Activated T-helper 9 cell treated with anti-CD3 and anti-CD28 coated beads, Interleukin-2, amount 50 U/mL, for 16 hours (primary cell): ENCODE results near the gene HACD1.
"Not testable (repeated sequence)": the region's sequence is repeated elsewhere in the genome, so short reads cannot be mapped to it uniquely, and the experiment has no call there.

Source experiments
- DNase-seq: peaks from one replicate; pipeline ENCODE4 v3.0.0-alpha.2; 2020; ENCODE audit warnings: low read depth

The HACD1 gene

GRCh38 chr10:17643339-17643754 is 26.2 kb upstream of the HACD1 start:
- no peak for DNase-seq

GRCh38 chr10:17640331-17640816 is 23.2 kb upstream of the HACD1 start:
- DNase-seq: no peak

GRCh38 chr10:17637869-17638268 is 20.7 kb upstream of the HACD1 start:
- DNase-seq: no peak

DNA sequence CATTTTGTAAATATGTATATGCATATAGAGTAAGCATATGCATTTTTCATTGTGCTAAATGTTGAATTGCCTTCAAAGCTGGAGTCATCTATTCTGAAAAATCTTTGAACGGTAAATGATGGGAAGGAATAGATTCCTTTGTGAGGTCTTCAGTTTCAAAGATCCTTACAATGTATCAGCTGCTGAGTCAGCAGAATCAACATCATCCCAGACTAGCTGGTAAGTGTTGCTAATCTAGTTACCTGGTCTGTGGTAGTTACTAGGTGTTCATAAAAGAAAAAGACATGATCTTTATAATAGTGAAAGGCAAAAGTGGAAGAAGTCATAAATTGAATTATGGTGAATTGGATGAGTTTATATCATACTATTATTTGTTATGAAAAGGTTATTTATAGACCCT is 16.2 kb upstream of the HACD1 start:
- DNase-seq: no peak

- DNase-seq: not testable (repeated sequence)
These were observed 15.4 kb upstream of the HACD1 start for GRCh38 chr10:17632590-17632989.

GRCh38 chr10:17626656-17627055 is 9.5 kb upstream of the HACD1 start:
- no peak for DNase-seq

- DNase-seq: no peak
These were observed 7.8 kb upstream of the HACD1 start for GRCh38 chr10:17624996-17625395.

DNA sequence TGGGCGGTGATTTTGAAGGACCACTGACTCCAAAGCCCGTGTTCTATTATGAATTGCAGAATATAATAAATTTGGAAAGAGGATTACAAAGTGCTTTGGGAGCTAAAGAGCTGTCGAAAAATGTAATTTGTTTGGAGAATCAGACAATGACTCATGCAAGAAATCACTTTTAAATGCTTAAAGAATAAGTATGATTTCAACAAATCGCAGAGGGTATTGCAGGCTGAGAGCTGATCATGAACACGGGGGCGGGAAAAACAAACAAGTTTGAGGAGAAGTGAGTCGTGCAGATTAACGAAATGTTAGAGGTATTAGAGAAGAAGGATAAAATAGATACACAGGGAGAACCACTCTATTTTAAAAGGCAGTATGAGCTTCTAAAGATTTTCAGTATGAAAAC is 4.9 kb upstream of the HACD1 start:
- no peak for DNase-seq

GRCh38 chr10:17616403-17617030 is 657 bp downstream of the HACD1 start:
- peak; percentile 4 for DNase-seq

GRCh38 chr10:17609523-17610079 is 7.6 kb downstream of the HACD1 start:
- DNase-seq: no peak

DNA sequence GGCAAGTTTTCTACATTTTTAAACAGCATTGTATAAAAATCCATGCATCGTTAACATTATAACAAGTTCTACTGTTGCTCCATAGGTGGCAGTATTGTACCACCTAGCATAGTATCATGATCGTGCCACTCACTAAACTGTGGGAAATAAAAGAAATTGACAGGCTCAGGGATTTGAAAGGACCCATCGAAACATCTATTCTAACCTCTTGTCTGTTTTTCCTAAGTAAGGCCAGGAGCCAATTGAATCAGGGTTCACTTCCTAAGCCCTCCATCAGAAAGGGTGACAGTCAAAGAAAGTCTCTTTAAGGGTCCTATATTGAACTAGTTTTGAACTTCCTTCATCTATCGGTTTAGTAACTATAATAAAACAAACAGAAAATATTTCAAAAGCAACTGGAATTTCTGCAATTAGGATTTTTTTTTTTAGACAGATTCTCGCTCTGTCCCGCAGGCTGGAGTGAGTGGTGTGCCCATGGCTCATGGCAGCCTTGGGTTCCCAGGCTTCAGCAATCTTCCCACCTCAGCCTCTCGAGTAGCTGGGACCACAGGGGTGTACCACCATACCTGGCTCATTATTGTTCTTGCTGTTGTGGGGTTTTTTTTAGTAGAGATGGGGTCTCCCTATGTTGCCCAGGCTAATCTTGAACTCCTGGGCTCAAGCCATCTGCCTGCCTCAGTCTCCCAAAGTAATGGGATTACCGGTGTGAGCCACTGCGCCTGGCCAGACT is 9.4 kb downstream of the HACD1 start:
- DNase-seq: no peak

DNA sequence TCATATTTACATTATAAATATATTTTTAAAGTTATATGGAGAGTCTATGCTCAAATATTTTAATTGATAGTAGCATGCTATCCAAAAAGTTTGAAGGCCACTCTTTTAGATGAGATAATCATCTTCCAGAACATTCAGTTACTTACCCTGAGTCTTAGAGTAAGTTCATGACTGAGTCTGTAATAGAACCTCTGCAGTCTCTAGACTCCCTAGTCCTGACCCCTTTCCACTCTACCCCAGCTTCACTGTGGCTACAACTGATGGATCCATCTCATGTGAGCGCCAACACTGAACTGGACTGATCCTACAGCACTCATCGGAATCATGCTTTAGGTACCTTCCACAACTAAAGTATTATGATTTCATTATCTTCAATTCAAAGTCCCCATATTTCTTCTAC is 10.1 kb downstream of the HACD1 start:
- no peak for DNase-seq

DNA sequence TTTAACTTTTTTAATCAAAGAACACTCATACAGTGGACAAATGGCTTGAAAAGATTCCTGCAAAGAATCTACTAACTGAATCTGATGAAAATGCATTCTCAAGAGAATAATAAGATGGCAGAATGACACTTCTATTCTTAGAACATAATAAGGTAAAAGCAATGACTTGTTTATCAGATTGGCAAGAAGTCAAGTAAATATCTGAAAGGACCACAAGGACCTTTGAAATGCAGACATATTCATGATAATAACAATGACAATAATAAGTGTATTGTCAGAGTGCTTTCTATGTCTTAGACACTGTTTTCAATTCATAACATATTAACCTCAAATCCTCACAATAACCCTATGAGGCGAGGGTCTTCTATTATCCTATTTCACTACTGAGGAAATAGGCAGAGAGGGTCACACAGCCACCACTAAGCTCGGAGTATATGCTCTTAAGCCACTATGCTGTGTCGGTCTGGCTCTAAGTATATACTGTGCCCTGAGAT is 10.6 kb downstream of the HACD1 start:
- no peak for DNase-seq

GRCh38 chr10:17605936-17606335 is 11.2 kb downstream of the HACD1 start:
- no peak for DNase-seq

DNA sequence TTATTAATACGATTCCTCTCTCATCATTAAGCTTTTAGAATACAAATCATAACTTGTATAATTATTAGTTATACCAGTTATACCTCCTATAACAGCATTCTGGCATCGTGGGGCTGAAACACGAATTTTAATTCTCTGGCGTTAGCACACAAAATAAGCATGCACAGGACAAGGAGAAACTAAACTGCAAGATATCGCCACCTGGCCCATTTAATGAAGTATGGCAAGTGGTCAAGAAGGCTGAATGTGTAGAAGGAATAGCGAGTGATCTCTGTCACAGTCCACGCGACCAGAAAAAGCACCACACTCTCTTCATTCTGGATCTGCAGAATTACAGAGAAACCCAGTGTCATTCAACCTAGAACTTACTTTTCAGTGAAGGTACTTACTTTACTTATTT is 18.1 kb downstream of the HACD1 start:
- DNase-seq: no peak

GRCh38 chr10:17597386-17597785 is 19.8 kb downstream of the HACD1 start:
- no peak for DNase-seq

GRCh38 chr10:17590969-17591645 is 26.1 kb downstream of the HACD1 start:
- DNase-seq: no peak

GRCh38 chr10:17589316-17589715 is 27.9 kb downstream of the HACD1 start:
- not testable (repeated sequence) for DNase-seq

- no peak for DNase-seq
These were observed 28.8 kb downstream of the HACD1 start for GRCh38 chr10:17588420-17588819.

DNA sequence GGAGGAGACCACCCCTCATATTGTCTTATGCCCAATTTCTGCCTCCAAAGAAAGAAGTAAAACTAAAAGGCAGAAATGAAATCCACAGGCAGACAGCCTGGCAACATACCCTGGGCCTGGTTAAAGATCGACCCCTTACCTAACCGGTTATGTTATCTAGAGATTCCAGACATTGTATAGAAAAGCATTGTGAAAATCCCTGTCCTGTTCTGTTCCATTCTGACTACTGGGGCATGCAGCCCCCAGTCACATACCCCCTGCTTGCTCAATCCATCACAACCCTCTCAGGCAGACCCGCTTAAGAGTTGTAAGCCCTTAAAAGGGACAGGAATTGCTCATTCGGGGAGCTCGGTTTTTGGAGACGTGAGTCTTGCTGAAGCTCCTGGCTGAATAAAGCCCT is 29.9 kb downstream of the HACD1 start:
- not testable (repeated sequence) for DNase-seq

- no peak for DNase-seq
These were observed 30.3 kb downstream of the HACD1 start for GRCh38 chr10:17586821-17587234.

GRCh38 chr10:17585016-17585415 is 32.2 kb downstream of the HACD1 start:
- DNase-seq: no peak

GRCh38 chr10:17580885-17581284 is 36.3 kb downstream of the HACD1 start:
- no peak for DNase-seq
